GM21367 (cell line): ENCODE measurements around the gene SARDH.
"Not testable (repeated sequence)": the region's sequence is repeated elsewhere in the genome, so short reads cannot be mapped to it uniquely, and the experiment has no call there.

ENCODE experiments used
- ATAC-seq: cut with Tn5 transposase; IDR thresholded peaks from one replicate; pipeline ENCODE4 v1.9.1; 2021; ENCODE audit not compliant: unreplicated experiment

SARDH gene

DNA sequence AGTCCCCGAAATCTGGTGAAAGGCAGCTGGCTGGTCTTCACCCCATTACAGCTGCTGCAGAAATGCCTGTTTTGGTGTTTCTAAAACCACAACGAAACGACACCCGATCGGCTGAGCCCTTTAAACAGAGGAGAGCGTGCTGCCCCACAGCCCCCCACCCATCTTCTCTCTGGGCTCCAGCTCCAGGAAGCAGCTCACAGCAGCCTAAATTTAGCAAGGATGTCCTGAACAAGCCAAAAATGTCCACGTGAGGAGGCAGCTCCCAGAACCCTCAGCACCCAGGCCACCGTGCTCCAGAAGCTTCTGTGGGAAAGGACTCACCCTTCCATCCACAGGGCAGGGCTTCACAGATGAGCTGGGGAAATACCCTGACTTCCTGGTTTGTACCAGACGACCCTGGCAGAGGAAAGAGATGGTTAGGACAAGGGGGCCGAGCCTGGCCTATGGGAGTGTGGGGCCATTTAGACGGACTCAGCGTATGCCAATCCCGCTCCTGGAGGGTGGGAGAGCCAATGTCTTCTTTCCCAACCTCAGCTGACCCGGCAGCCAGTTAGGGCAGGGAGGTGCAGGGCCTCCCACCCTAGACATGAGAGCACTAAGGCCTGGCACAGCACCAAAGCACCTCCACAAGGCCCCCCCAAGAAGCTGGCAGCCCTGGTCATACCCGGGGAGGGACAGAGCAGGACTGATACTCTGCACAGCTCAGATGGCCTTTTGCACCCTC lies 39.1 kb upstream of the SARDH start:
- ATAC-seq: no peak

- ATAC-seq: no peak
These were observed 38.1 kb upstream of the SARDH start for GRCh38 chr9:133775951-133776905.

DNA sequence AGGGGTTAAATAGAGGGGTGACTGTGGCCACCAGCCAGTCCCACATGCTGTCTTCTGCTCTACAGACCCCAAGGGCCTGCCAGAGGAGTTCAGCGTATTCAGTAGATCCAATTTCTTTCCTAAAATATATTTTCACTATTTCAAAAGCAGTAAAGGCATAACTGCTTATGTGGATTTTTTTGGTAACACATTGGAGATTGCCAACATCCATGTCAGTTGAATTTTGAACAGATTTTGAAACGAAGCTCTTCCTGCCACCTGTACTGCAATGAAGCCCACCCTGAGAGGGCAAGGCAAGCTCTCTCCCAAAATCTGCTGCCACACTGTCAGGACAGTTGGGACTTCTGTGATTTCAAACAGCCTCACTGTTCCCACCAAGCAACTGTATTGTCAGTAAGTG lies 37.1 kb upstream of the SARDH start:
- ATAC-seq: no peak

- no peak for ATAC-seq
These were observed 36.6 kb upstream of the SARDH start for GRCh38 chr9:133774799-133775198.

DNA sequence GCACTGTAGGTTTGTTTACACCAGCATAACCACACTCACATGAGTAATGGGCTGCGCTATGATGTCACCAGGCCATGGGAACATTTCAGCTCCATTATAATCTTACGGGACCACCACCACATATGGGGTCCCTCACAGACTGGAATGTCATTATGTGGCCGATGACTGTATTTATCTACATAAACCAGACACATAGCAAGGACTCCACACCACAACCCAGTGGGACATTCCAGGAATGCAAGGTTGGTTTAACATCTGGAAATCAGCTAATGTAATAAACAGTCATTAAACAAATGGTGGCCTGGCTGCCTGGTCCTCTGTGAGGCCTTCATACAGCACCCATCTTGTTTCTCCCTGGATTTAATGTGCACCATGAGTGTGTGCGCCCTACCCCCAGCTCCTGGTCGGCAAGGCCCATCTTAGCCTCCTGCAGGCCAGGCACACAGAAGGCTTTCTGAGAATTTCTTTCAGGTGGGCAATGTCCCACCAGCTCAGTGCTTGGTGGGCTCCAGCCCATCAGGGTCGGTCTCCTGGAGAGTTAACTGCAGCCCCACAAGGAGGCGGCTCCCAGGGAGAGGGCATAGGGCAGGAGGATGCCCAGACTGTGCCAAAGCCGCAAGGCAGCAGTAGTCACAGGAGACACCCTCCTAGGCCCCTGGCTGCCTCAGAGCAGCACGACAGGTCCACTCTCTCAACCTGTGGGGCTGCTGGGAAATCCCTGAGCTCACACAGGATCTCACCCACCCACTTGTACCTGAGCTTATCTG lies 35.9 kb upstream of the SARDH start:
- ATAC-seq: no peak

GRCh38 chr9:133772581-133772980 lies 34.4 kb upstream of the SARDH start:
- ATAC-seq: no peak

DNA sequence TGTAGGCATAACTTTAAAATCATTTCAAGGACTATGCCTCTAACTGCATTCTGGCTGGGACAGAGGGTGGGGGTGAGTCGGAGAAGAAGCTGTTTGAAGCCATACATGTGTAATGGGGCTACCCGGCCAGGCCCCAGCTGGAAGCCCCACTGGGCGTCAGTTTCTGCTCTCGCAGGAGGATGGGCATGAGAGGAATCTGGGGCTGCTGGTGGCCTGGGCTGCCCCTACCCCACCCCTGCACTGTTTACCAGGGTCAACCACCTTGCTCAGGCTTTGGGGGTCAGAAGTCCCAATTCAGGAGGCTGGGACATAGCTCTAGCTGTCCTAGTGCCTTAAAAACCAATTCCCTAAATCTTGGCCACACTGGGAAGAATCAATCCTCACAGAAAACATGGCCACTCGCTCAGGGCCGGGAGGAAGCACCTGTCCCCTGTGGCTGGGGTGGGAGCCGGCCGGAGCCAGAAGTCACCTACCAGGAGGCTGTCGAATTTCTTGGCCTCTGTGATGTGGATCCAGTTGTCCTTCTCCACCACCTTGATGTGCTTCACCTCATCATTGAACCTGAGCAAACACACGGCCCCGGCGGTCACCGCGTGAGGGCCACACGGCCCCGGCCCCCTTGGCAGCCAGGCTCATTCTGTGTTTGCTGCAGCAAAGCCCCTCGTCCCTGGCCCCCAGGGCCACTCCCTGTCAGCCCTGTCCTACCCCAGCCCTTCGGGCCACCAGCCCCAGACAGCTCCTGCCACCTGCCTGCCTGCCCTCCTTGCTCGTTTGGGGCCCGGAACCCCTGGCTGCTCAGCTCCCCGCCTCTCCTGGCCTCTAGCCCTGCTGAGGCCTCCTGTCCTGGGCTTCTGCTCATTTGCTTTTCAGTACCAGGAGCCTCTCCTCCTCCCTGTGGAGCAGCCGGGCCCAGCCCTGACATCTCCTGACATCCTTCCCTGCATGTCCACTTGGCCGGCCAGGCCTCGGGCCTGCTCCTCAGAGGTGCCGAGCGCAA lies 33.6 kb upstream of the SARDH start:
- ATAC-seq: no peak

DNA sequence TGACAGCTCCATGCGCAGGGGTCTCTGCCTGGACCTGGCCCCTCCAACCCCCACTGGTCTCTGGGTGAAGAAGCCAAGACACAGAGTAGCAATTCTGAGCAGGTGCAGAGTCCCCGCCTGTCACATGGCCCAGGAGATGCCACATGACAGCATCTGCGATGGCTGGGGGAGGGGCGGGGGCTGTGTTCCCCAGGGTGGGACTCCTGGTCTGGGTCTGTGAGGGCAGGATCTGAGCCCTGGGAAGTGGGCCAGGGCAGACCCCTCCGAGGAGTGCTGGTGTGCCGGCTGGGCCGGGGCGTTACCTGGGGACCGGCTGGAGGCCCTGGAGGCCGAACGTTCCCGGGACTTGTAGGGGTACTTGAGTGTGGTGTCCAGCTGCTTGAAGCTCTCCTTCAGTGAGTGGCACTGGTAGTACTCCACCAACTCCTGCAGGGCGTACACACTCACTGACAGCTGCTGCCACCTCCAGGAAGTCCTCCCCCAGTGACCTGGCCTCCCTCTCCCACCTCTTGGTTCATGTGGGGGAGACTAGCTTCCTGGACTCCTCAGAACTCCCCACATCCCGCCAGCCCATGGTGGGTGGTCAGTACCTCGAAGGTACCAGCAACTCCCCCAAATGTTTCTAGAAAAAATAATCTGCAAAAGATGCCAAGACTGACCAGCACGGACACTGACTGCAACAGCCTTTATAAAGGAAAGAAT lies 32.1 kb upstream of the SARDH start:
- ATAC-seq: no peak

GRCh38 chr9:133769511-133770075 lies 31.4 kb upstream of the SARDH start:
- no peak for ATAC-seq

DNA sequence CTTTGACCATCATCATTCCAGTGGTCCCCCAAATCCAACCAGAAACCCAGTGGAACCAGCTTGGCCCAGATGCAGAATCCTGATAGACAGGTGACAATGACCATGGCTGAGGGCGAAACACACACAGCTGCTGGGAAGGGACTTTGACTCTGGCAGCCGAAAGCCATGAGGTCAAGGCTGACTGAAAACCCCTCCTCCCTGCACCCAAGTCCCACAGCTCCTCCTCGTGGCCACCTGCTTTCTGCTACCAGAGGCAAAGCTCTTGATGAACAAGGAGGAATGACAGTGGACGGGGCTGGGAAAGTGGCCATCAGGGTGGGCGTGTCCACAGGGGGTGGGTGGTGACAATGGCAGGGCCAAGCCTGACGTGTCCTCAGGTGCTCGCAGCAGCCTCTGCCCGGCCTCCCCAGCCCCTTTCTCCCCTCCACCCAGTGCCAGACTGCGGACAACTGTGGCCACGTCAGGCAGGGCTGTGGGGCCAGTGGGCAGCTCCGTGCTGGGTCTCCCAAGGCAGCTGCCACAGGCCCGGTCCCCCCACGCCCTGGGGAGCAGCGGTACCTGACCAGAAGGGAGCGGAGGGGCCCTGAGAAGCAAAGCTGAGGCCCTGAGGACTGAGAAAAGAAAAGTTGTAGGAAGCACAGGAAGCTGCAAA lies 30.8 kb upstream of the SARDH start:
- no peak for ATAC-seq

- ATAC-seq: no peak
These were observed 30.3 kb upstream of the SARDH start for GRCh38 chr9:133768371-133768858.

GRCh38 chr9:133767625-133768024 lies 29.5 kb upstream of the SARDH start:
- no peak for ATAC-seq

GRCh38 chr9:133767008-133767407 lies 28.9 kb upstream of the SARDH start:
- no peak for ATAC-seq

GRCh38 chr9:133766234-133766633 lies 28.1 kb upstream of the SARDH start:
- ATAC-seq: not testable (repeated sequence)

- ATAC-seq: no peak
These were observed 25.4 kb upstream of the SARDH start for GRCh38 chr9:133763272-133764183.

- no peak for ATAC-seq
These were observed 24.5 kb upstream of the SARDH start for GRCh38 chr9:133762488-133763271.
